GM21717 (cell line): ENCODE data around the gene TAX1BP1.

Experiments
- ATAC-seq: cut with Tn5 transposase; IDR thresholded peaks from one replicate; pipeline ENCODE4 v1.9.1; 2021; ENCODE audit warnings: mild to moderate bottlenecking, moderate library complexity; ENCODE audit not compliant: unreplicated experiment

TAX1BP1 gene

DNA sequence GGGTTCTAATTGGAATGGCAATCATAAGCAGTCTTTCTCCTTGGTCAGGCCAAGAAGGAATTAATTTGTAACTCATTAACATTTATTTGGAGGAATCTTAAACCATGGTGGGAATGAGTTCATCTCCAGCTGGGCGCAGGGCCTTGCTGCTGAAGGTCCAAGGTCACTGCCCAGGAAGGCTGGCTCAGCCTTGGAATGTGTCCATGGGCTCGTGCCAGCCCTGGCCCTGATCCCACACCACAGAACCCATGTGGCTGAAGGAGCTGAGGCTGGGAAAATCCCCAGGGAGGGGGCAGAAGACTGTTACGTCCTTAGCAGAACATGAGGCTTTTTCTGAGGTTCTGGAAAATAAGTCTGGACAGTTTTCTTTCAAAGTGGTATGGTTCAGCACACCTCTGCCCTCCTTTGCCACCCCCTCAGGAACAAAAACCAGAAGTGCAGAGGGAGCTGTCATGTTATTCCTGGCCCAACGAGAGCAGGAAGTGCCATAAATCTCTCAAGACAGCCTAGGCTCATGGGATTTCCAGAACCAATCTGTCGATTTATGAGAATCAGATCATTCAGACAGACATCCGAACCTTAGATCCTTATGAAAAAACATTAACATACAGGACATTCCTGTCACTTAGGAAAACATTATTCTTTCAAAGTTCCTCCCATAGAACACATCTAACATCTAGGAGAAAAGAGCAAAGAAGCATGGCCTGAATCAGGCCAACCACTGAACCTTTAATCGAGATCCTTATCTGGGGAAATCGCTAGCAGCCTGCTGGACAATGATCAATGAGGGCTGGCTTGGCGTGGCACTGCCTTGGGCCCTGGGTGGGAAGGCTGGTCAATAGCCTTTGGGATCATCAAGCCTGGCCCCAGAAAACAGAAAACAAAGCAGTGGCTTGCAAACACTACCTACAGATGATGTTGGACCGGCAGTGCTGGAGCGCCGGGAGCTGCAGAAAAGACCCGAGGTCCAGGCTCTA, 134.3 kb downstream of the TAX1BP1 start:
- ATAC-seq = no peak

DNA sequence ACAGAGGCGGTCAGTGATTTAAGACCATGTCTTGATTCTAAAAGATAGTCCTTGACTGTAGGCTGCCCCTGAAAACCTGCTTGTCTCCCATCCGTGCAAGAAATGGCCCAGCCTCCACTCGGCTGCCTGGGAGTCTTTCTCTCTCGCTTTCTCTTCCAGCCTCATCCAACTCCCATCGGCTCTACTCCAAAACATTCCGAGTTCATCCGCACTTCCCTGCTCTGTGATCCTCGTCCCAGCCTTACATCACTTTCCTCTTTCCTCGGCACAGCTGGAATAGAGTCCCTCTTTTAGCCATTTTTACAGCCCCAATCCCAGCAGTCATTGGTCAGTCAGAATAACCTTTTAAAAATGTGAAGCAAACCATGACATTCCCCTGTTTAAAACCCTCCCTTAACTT, 135.1 kb downstream of the TAX1BP1 start:
- no peak for ATAC-seq

- no peak for ATAC-seq
Observed at GRCh38 chr7:27875832-27876231, 135.9 kb downstream of the TAX1BP1 start.

GRCh38 chr7:27876756-27877155, 136.8 kb downstream of the TAX1BP1 start:
- ATAC-seq = no peak
